IMR-90 (cell line): Measurements from ENCODE around the gene RABGAP1. TPM values are rescaled to one million over a fixed set of nuclear protein-coding genes. Genes with fewer than 3 reads are reported as not detected.

Experiments used
- ATAC-seq: fragments of 200-7000 bp; cut with Tn5 transposase; 2 replicates; pipeline ENCODE4 v1.9.1; 2020; ENCODE audit warnings: low read depth, mild to moderate bottlenecking, moderate library complexity
- BruUV-seq: library from RNA; stranded (reverse); fragments of 400-500 nt; replicated peaks from 2 replicates; lab custom pipeline; 2021; lab: Mats Ljungman, UMichigan
- CTCF ChIA-PET: fragments of 300-600 bp; formaldehyde crosslinking; extraction: SDS; loops from one replicate; lab custom pipeline; 2021; ENCODE audit warnings: antibody characterized with exemption; lab: Yijun Ruan, JAX
- POLR2A ChIA-PET: fragments of 300-600 bp; sonication (Branson Sonifier 250); formaldehyde crosslinking; loops from one replicate; lab custom pipeline; 2022; ENCODE audit warnings: antibody characterized with exemption; ENCODE audit not compliant: unreplicated experiment; lab: Charles Lee
- DNase-seq: peaks from one replicate; pipeline ENCODE4 v3.0.0; 2013
- H2AFZ ChIP-seq: replicated peaks from 2 replicates; pipeline ENCODE3; 2013; ENCODE audit warnings: low read length, mild to moderate bottlenecking; ENCODE audit not compliant: poor library complexity
- H2AK5ac ChIP-seq: 2 replicates; pipeline ENCODE4 v1.6.1; 2013; ENCODE audit warnings: low read depth, low read length, inconsistent platforms
- H2AK9ac ChIP-seq: replicated peaks from 2 replicates; pipeline ENCODE3; 2013; ENCODE audit warnings: mild to moderate bottlenecking, low read depth, low read length, moderate library complexity; ENCODE audit not compliant: poor library complexity
- H2BK120ac ChIP-seq: 2 replicates; pipeline ENCODE4 v1.6.1; 2013; ENCODE audit warnings: low read depth, low read length, inconsistent platforms
- H2BK15ac ChIP-seq: 3 replicates; pipeline ENCODE4 v1.6.1; 2013; ENCODE audit warnings: low read depth, low read length, inconsistent platforms
- H2BK20ac ChIP-seq: 2 replicates; pipeline ENCODE4 v1.6.1; 2013; ENCODE audit warnings: low read depth, mild to moderate bottlenecking, inconsistent platforms, low read length, moderate library complexity
- H2BK5ac ChIP-seq: 2 replicates; pipeline ENCODE4 v1.6.1; 2013; ENCODE audit warnings: mild to moderate bottlenecking, low read depth, low read length, inconsistent platforms; ENCODE audit not compliant: poor library complexity, severe bottlenecking
- H3K14ac ChIP-seq: replicated peaks from 2 replicates; pipeline ENCODE4 v1.6.1; 2013; ENCODE audit warnings: low read depth, low read length, inconsistent platforms
- H3K18ac ChIP-seq: 2 replicates; pipeline ENCODE4 v1.6.1; 2013; ENCODE audit warnings: low read depth, low read length, control low read depth
- H3K23ac ChIP-seq: 2 replicates; pipeline ENCODE4 v1.6.1; 2013; ENCODE audit warnings: low read depth, low read length, inconsistent platforms
- H3K27ac ChIP-seq: 2 replicates; pipeline ENCODE4 v1.5.1; 2013; ENCODE audit warnings: mild to moderate bottlenecking, control low read depth, low read length; ENCODE audit not compliant: insufficient read depth
- H3K27me3 ChIP-seq: 2 replicates; pipeline ENCODE4 v1.6.1; 2013; ENCODE audit warnings: low read length; ENCODE audit not compliant: control insufficient read depth, insufficient read depth
- H3K36me3 ChIP-seq: 2 replicates; pipeline ENCODE4 v1.6.1; 2013; ENCODE audit warnings: low read length, mixed read lengths; ENCODE audit not compliant: control insufficient read depth, insufficient read depth
- H3K4ac ChIP-seq: 2 replicates; pipeline ENCODE4 v1.6.1; 2013; ENCODE audit warnings: low read depth, low read length, inconsistent platforms
- H3K4me1 ChIP-seq: 2 replicates; pipeline ENCODE4 v1.6.1; 2013; ENCODE audit warnings: low read length, mixed read lengths; ENCODE audit not compliant: control insufficient read depth, insufficient read depth
- H3K4me2 ChIP-seq: 2 replicates; pipeline ENCODE4 v1.6.1; 2013; ENCODE audit warnings: low read depth, mild to moderate bottlenecking, control low read depth, low read length, moderate library complexity
- H3K4me3 ChIP-seq: 2 replicates; pipeline ENCODE4 v1.5.1; 2013; ENCODE audit warnings: low read depth, mild to moderate bottlenecking, control low read depth, low read length, moderate library complexity; ENCODE audit not compliant: insufficient read depth
- H3K56ac ChIP-seq: 2 replicates; pipeline ENCODE4 v1.6.1; 2013; ENCODE audit warnings: low read length, inconsistent platforms; ENCODE audit not compliant: insufficient read depth; ENCODE audit errors: extremely low read depth
- H3K79me1 ChIP-seq, 2 experiments: 2 replicates each; pipeline ENCODE4 v1.6.1; 2013; ENCODE audit warnings: low read length in 2 of 2, inconsistent platforms in 1 of 2, low read depth in 1 of 2
- H3K9ac ChIP-seq: 2 replicates; pipeline ENCODE4 v1.6.1; 2013; ENCODE audit warnings: low read depth, low read length, control low read depth
- H3K9me1 ChIP-seq: 2 replicates; pipeline ENCODE4 v1.6.1; 2013; ENCODE audit warnings: low read length, inconsistent platforms; ENCODE audit not compliant: insufficient read depth
- H3K9me3 ChIP-seq: 2 replicates; pipeline ENCODE4 v1.6.1; 2013; ENCODE audit warnings: low read length; ENCODE audit not compliant: control insufficient read depth, insufficient read depth
- H4K20me1 ChIP-seq: 2 replicates; pipeline ENCODE4 v1.6.1; 2013; ENCODE audit warnings: low read length, inconsistent platforms; ENCODE audit not compliant: insufficient read depth
- H4K5ac ChIP-seq: 2 replicates; pipeline ENCODE4 v1.6.1; 2013; ENCODE audit warnings: mild to moderate bottlenecking, low read depth, low read length, control low read depth
- H4K8ac ChIP-seq, 2 experiments: 2 replicates each; pipeline ENCODE4 v1.6.1; 2013; ENCODE audit warnings: low read depth in 2 of 2, low read length in 2 of 2, control low read depth in 1 of 2, inconsistent platforms in 1 of 2
- H4K91ac ChIP-seq: 2 replicates; pipeline ENCODE4 v1.6.1; 2013; ENCODE audit warnings: low read depth, low read length, inconsistent platforms; ENCODE audit not compliant: insufficient read depth
- BHLHE40 ChIP-seq: fragments of 150-350 bp; IDR thresholded peaks from 2 replicates; pipeline ENCODE4 v1.6.1; 2016; ENCODE audit warnings: mild to moderate bottlenecking, low read depth, low read length
- CHD1 ChIP-seq: IDR thresholded peaks from 2 replicates; pipeline ENCODE4 v1.6.1; 2012; ENCODE audit warnings: low read depth, low read length, improper control_type of control experiment
- CTCF ChIP-seq: conservative IDR thresholded peaks from 2 replicates; pipeline ENCODE4 v1.5.1; 2012; ENCODE audit warnings: mild to moderate bottlenecking, low read depth, low read length, improper control_type of control experiment
- FOS ChIP-seq: fragments of 150-350 bp; IDR thresholded peaks from 2 replicates; pipeline ENCODE4 v1.6.1; 2016; ENCODE audit warnings: low read depth, low read length
- MAFK ChIP-seq: IDR thresholded peaks from 2 replicates; pipeline ENCODE4 v1.6.1; 2012; ENCODE audit warnings: low read depth, low read length, improper control_type of control experiment
- MAZ ChIP-seq: IDR thresholded peaks from 2 replicates; pipeline ENCODE4 v1.6.1; 2012; ENCODE audit warnings: low read depth, mild to moderate bottlenecking, low read length, improper control_type of control experiment, moderate library complexity, borderline replicate concordance
- MXI1 ChIP-seq: IDR thresholded peaks from 2 replicates; pipeline ENCODE4 v1.6.1; 2012; ENCODE audit warnings: low read depth, mild to moderate bottlenecking, low read length, moderate library complexity, borderline replicate concordance
- POLR2A ChIP-seq: IDR thresholded peaks from 2 replicates; pipeline ENCODE4 v1.6.1; 2012; ENCODE audit warnings: mild to moderate bottlenecking, low read depth, low read length
- RAD21 ChIP-seq: IDR thresholded peaks from 2 replicates; pipeline ENCODE4 v1.6.1; 2012; ENCODE audit warnings: low read length, improper control_type of control experiment
- WGBS, 2 experiments: methylation state at CpG; one replicate each; pipeline versions ENCODE4 v1.1.5 to v1.1.7; 2013; ENCODE audit warnings: missing lambda C conversion rate in 2 of 2; ENCODE audit not compliant: insufficient read length in 1 of 2; ENCODE audit errors: extremely low coverage in 2 of 2; 5-methylcytosine and 5-hydroxymethylcytosine counted together
- dilution Hi-C: fragments of 300-500 bp; cut with HindIII; formaldehyde crosslinking; loops from one replicate; pipeline ENCODE4 v1.14.3; 2018; ENCODE audit warnings: low sequenced_read_pairs; ENCODE audit not compliant: unreplicated experiment
- in situ Hi-C: fragments of 300-500 bp; cut with MboI; formaldehyde crosslinking; loops from 3 replicates; pipeline ENCODE4 v1.14.3; 2019; ENCODE audit warnings: low sequenced_read_pairs, inconsistent platforms, mixed read lengths
- intact Hi-C: fragments of 100-400 bp; cut with micrococcal nuclease; formaldehyde crosslinking; loops from 2 replicates; pipeline ENCODE4 v1.10.0; 2022
- polyA plus RNA-seq, 3 experiments: library from polyadenylated mRNA; depleted of rRNA; stranded (reverse); fragments of >200 nt; gene quantifications; 2 replicates each; pipeline ENCODE4 v1.2.3, GENCODE V29; 2012; ENCODE audit warnings: low replicate concordance in 1 of 3
- total RNA-seq: library from RNA; depleted of rRNA; stranded (reverse); fragments of >200 nt; gene quantifications from 2 replicates; pipeline ENCODE4 v1.2.3, GENCODE V29; 2012
- TF ChIP-seq, protein P1 (sequence below): fragments of 150-350 bp; IDR thresholded peaks from 2 replicates; pipeline ENCODE4 v1.6.1; 2017; ENCODE audit warnings: mild to moderate bottlenecking, antibody characterized with exemption, low read length, low read depth
- TF ChIP-seq, protein P2 (sequence below): fragments of 150-350 bp; IDR thresholded peaks from 2 replicates; pipeline ENCODE4 v1.6.1; 2016; ENCODE audit warnings: low read depth, mild to moderate bottlenecking, low read length, moderate library complexity, borderline replicate concordance

RABGAP1 gene
- total and polyA plus RNA-seq, 2 of the 4 experiments (the other 2 are of a cell fraction): 20.0 to 53.9 TPM

DNA sequence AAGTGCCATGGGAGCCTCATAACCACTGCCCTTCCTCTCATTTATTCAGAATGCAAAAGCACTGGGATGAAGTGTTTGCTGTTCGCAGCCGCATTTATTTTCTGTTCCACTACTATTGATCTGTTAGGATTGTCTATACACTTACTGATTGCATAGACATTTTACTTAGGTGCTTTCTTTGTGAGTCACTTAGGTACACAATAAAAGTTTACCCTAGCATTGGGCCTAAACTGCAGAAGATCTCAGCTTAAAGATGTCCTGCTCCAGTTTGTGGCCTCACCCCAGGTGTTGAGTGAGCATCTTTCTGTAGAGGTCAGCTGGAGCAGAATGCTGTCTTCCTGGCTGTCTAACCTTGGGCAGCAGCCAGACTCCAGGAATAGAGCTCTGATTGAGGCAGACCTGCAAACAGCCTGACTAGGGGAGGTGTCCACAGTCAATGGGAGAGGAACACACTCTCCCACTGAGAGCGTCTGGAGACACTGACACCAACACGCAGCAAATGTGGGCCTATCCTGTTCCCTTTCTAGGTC, 146.6 kb downstream of the RABGAP1 start:
- POLR2A ChIA-PET: no interaction called here

More for the DNA sequence above, 146.6 kb downstream of the RABGAP1 start:
- CTCF ChIA-PET: no interaction called here
- H2AFZ ChIP-seq: no peak overlapping the region
- intact Hi-C loops (no loop called here), in situ Hi-C loops (no loop called here), dilution Hi-C loops (no loop called here)
- H3K9me1 ChIP-seq: peaks cover 11% of the 10 kb centered on the region
- peaks cover 8% of the 10 kb centered on the region for H3K4me1 ChIP-seq
- H3K14ac ChIP-seq: no peak overlapping the region
- no peak overlapping the region for H2BK120ac ChIP-seq
- H3K9ac ChIP-seq: no peak overlapping the region
- TF ChIP-seq RAD21: no peak
- TF ChIP-seq, protein P1, sequence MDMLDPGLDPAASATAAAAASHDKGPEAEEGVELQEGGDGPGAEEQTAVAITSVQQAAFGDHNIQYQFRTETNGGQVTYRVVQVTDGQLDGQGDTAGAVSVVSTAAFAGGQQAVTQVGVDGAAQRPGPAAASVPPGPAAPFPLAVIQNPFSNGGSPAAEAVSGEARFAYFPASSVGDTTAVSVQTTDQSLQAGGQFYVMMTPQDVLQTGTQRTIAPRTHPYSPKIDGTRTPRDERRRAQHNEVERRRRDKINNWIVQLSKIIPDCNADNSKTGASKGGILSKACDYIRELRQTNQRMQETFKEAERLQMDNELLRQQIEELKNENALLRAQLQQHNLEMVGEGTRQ: no peak
- no peak for TF ChIP-seq CHD1
- no peak for TF ChIP-seq MAFK
- TF ChIP-seq POLR2A: no peak
- TF ChIP-seq MAZ: no peak
- no peak for TF ChIP-seq CTCF
- TF ChIP-seq, protein P2, sequence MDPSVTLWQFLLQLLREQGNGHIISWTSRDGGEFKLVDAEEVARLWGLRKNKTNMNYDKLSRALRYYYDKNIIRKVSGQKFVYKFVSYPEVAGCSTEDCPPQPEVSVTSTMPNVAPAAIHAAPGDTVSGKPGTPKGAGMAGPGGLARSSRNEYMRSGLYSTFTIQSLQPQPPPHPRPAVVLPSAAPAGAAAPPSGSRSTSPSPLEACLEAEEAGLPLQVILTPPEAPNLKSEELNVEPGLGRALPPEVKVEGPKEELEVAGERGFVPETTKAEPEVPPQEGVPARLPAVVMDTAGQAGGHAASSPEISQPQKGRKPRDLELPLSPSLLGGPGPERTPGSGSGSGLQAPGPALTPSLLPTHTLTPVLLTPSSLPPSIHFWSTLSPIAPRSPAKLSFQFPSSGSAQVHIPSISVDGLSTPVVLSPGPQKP: no peak
- no peak for TF ChIP-seq BHLHE40
- no peak for TF ChIP-seq FOS
- TF ChIP-seq MXI1: no peak
- H3K4me3 ChIP-seq: no peak overlapping the region
- no peaks in the 10 kb centered on the region for H3K27me3 ChIP-seq
- H3K56ac ChIP-seq: no peak overlapping the region
- whole genome bisulfite sequencing, 2 experiments: no CpG with 5 or more reads among the region's 4 CpGs
- H3K4me2 ChIP-seq: no peak overlapping the region
- no peaks in the 10 kb centered on the region for H3K9me3 ChIP-seq
- no peak overlapping the region for H2BK15ac ChIP-seq
- peaks cover 18% of the 10 kb centered on the region for H3K36me3 ChIP-seq
- H4K5ac ChIP-seq: no peak overlapping the region
- H3K23ac ChIP-seq: no peak overlapping the region
- H4K91ac ChIP-seq: no peak overlapping the region
- no peak for DNase-seq
- no peak overlapping the region for H2AK5ac ChIP-seq
- H4K8ac ChIP-seq: no peak overlapping the region
- no peaks in the 10 kb centered on the region for H4K20me1 ChIP-seq
- BruUV-seq: no TSS peak
- H2BK5ac ChIP-seq: no peak overlapping the region
- no peak overlapping the region for H3K18ac ChIP-seq
- no peak overlapping the region for H2BK20ac ChIP-seq
- no peak overlapping the region for H3K4ac ChIP-seq
- no peak overlapping the region for H2AK9ac ChIP-seq
- ATAC-seq: no peak
- no peak overlapping the region for H3K27ac ChIP-seq
- peaks cover 0 to 6% of the 10 kb centered on the region in 2 experiments; a peak in 1 of 4 replicates for H3K79me1 ChIP-seq
